Muscle of leg (tissue), 11 donors: ENCODE results near the gene ELF2. TPM values are rescaled to one million over a fixed set of nuclear protein-coding genes. Genes with fewer than 3 reads are reported as not detected.
"Not testable (repeated sequence)": the region's sequence is repeated elsewhere in the genome, so short reads cannot be mapped to it uniquely, and the experiment has no call there.

Source experiments
- DNase-seq: peaks from one replicate; pipeline ENCODE4 v3.0.0; 2013
- H3K27ac ChIP-seq: one replicate; pipeline ENCODE4 v1.5.1; 2013; ENCODE audit warnings: mild to moderate bottlenecking, low read length, control low read depth
- H3K27me3 ChIP-seq: one replicate; pipeline ENCODE4 v1.6.1; 2013; ENCODE audit warnings: low read length; ENCODE audit not compliant: control insufficient read depth, insufficient read depth
- H3K36me3 ChIP-seq: one replicate; pipeline ENCODE4 v1.6.1; 2013; ENCODE audit warnings: low read length; ENCODE audit not compliant: control insufficient read depth, insufficient read depth
- H3K4me1 ChIP-seq: one replicate; pipeline ENCODE4 v1.6.1; 2013; ENCODE audit warnings: low read length; ENCODE audit not compliant: control insufficient read depth, insufficient read depth
- H3K4me3 ChIP-seq: one replicate; pipeline ENCODE4 v1.5.1; 2013; ENCODE audit warnings: low read length, control low read depth
- H3K9me3 ChIP-seq: replicated peaks from 2 replicates; pipeline ENCODE4 v1.6.1; 2013; ENCODE audit warnings: low read depth, low read length; ENCODE audit not compliant: control insufficient read depth
- WGBS: methylation state at CpG from one replicate; pipeline ENCODE4 v1.1.5; 2013; ENCODE audit warnings: missing lambda C conversion rate; ENCODE audit not compliant: insufficient coverage; 5-methylcytosine and 5-hydroxymethylcytosine counted together
- polyA plus RNA-seq, 8 donors: library from polyadenylated mRNA; unstranded; fragments of 120-200 nt; gene quantifications; one replicate each; pipeline versions ENCODE4 v1.2.1 to v1.2.3, GENCODE V29; 2013; ENCODE audit warnings: inconsistent platforms in 1 of 8, low replicate concordance in 1 of 8; ENCODE audit not compliant: insufficient read length in 8 of 8, insufficient read depth in 1 of 8
- total RNA-seq: library from RNA; stranded (reverse); fragments of 120-200 nt; gene quantifications from one replicate; pipeline ENCODE4 v1.2.4, GENCODE V29; 2013

Gene ELF2
- total and polyA plus RNA-seq, 9 donors: 36.9 to 58.8 (median 42.7) TPM

DNA sequence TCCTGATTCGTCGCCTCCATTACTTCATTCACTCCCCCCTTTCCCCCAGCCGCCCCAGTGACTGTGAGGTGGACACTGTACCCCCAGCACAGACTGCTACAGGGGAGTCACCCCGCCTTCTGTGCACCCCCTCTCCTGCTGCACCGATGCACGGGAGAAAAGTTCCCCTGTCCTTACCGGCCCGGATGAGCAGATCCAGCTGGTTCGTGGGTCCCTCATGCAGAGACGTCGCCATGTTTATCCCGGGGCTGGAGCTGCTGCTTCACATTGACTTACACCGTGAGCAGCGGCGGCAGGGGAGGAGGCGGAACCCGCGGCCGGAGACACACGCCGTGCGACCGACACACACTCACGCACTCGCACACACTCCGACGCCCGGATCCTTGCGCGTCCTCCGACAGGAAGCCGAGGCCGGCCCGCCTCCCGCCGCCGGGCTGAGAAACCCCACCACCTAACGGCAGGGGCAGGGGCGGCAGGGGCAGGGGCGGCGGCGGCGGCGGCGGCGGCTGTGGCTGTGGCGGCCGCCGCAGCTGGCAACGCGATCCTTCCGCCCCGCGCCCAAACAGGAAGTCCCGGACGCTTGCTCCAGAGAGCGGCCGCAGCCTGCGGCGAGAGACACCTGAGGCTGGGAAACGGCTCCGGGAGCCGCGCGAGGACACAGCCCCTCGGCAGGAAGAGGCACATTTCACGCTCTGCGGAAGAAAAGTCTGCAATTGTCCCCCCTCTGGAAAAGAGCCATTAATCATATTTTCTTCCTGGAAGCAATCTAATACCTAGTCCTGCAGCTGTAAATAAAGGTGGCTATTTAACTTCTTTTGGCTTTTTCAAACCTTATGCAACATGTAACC, 92.8 kb downstream of the ELF2 start:
- peak; percentile 97 for DNase-seq
- no peaks in the 10 kb centered on the region for H3K9me3 ChIP-seq
- H3K27ac ChIP-seq: peak overlapping the region; percentile 99
- no peaks in the 10 kb centered on the region for H3K36me3 ChIP-seq
- under 1% methylated on average over 66 of the region's 68 CpGs for WGBS
- H3K4me3 ChIP-seq: peak overlapping the region; percentile 94
- no peaks in the 10 kb centered on the region for H3K27me3 ChIP-seq
- H3K4me1 ChIP-seq: no peaks in the 10 kb centered on the region

- H3K4me1 ChIP-seq: no peaks in the 10 kb centered on the region
- H3K27me3 ChIP-seq: no peaks in the 10 kb centered on the region
- peak overlapping the region; percentile 94 for H3K4me3 ChIP-seq
- no peaks in the 10 kb centered on the region for H3K36me3 ChIP-seq
- WGBS: under 1% methylated on average over 34 of the region's 34 CpGs
- H3K9me3 ChIP-seq: no peaks in the 10 kb centered on the region
- DNase-seq: peak; percentile 77
- H3K27ac ChIP-seq: peak overlapping the region; percentile 99
Measured at GRCh38 chr4:139083607-139083955, 93.4 kb downstream of the ELF2 start.

GRCh38 chr4:139082750-139083606, 94.0 kb downstream of the ELF2 start:
- no peaks in the 10 kb centered on the region for H3K4me1 ChIP-seq
- H3K36me3 ChIP-seq: no peaks in the 10 kb centered on the region
- H3K27me3 ChIP-seq: no peaks in the 10 kb centered on the region
- H3K9me3 ChIP-seq: no peaks in the 10 kb centered on the region
- H3K4me3 ChIP-seq: peak overlapping the region; percentile 94
- peak overlapping the region; percentile 99 for H3K27ac ChIP-seq
- WGBS: under 1% methylated on average over 23 of the region's 38 CpGs
- DNase-seq: peak; percentile 100

GRCh38 chr4:139078926-139079325, 98.1 kb downstream of the ELF2 start:
- H3K4me3 ChIP-seq: no peak overlapping the region
- H3K27ac ChIP-seq: no peak overlapping the region
- DNase-seq: no peak
- no peaks in the 10 kb centered on the region for H3K4me1 ChIP-seq
- no peaks in the 10 kb centered on the region for H3K9me3 ChIP-seq
- H3K27me3 ChIP-seq: no peaks in the 10 kb centered on the region
- H3K36me3 ChIP-seq: peaks cover 2% of the 10 kb centered on the region
- 70% methylated on average over 2 of the region's 4 CpGs for WGBS

GRCh38 chr4:139077567-139078355, 99.3 kb downstream of the ELF2 start:
- no peaks in the 10 kb centered on the region for H3K4me1 ChIP-seq
- peak; percentile 11 for DNase-seq
- no peak overlapping the region for H3K27ac ChIP-seq
- WGBS: no CpG with 5 or more reads among the region's 1 CpG
- no peaks in the 10 kb centered on the region for H3K27me3 ChIP-seq
- no peak overlapping the region for H3K4me3 ChIP-seq
- H3K9me3 ChIP-seq: no peaks in the 10 kb centered on the region
- peaks cover 2% of the 10 kb centered on the region for H3K36me3 ChIP-seq

GRCh38 chr4:139076016-139076744, 100.8 kb downstream of the ELF2 start:
- peak; percentile 58 for DNase-seq
- Histone ChIP-seq H3K9me3 (no peaks in the 10 kb centered on the region), H3K36me3 (peaks cover 2% of the 10 kb centered on the region), H3K4me3 (no peak overlapping the region), H3K27ac (peak overlapping the region; percentile 39), H3K4me1 (no peaks in the 10 kb centered on the region), H3K27me3 (no peaks in the 10 kb centered on the region)
- WGBS: no CpG with 5 or more reads among the region's 1 CpG

- DNase-seq: no peak
- H3K27ac ChIP-seq: no peak overlapping the region
- no peaks in the 10 kb centered on the region for H3K27me3 ChIP-seq
- no CpG with 5 or more reads among the region's 3 CpGs for whole genome bisulfite sequencing
- no peak overlapping the region for H3K4me3 ChIP-seq
- no peaks in the 10 kb centered on the region for H3K4me1 ChIP-seq
- H3K36me3 ChIP-seq: peaks cover 38% of the 10 kb centered on the region
- no peaks in the 10 kb centered on the region for H3K9me3 ChIP-seq
Measured at GRCh38 chr4:139060591-139060990, 116.4 kb downstream of the ELF2 start.

GRCh38 chr4:139059026-139059425, 118.0 kb downstream of the ELF2 start:
- not testable (repeated sequence) for H3K27me3 ChIP-seq, H3K9me3 ChIP-seq, H3K4me1 ChIP-seq, DNase-seq, H3K4me3 ChIP-seq, H3K27ac ChIP-seq
- 80% methylated on average over 1 of the region's 4 CpGs for WGBS
- peaks cover 37% of the 10 kb centered on the region for H3K36me3 ChIP-seq

- Histone ChIP-seq H3K36me3 (peaks cover 29% of the 10 kb centered on the region), H3K27ac (no peak overlapping the region), H3K27me3 (no peaks in the 10 kb centered on the region), H3K4me3 (no peak overlapping the region), H3K4me1 (no peaks in the 10 kb centered on the region), H3K9me3 (no peaks in the 10 kb centered on the region)
- no CpG with 5 or more reads among the region's 1 CpG for WGBS
- DNase-seq: no peak
Measured at GRCh38 chr4:139054791-139055505, 122.1 kb downstream of the ELF2 start.
